ENCODE measurements around the gene IGF1.

DNA sequence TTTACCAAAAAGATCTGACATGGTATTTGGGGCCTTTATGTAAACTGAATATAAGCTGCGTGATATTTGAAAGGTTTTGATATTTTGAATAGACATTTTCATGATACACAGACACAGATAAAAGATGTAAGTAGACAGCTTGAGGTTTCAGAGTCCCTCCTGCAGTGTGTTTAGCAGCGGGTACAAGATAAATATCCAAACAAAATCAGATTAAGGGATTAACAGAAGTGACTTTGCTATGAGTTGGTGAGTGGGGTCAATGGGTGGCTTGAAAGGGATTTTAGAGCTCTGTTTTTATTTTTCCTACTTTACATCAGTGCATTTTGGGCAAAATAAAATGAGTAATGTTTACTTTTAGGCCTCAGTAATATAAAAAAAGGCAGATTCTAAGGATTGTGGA is 84.1 kb downstream of the IGF1 start:
- TF ChIP-seq, protein P1, sequence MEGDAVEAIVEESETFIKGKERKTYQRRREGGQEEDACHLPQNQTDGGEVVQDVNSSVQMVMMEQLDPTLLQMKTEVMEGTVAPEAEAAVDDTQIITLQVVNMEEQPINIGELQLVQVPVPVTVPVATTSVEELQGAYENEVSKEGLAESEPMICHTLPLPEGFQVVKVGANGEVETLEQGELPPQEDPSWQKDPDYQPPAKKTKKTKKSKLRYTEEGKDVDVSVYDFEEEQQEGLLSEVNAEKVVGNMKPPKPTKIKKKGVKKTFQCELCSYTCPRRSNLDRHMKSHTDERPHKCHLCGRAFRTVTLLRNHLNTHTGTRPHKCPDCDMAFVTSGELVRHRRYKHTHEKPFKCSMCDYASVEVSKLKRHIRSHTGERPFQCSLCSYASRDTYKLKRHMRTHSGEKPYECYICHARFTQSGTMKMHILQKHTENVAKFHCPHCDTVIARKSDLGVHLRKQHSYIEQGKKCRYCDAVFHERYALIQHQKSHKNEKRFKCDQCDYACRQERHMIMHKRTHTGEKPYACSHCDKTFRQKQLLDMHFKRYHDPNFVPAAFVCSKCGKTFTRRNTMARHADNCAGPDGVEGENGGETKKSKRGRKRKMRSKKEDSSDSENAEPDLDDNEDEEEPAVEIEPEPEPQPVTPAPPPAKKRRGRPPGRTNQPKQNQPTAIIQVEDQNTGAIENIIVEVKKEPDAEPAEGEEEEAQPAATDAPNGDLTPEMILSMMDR (IDR thresholded peaks at IDR 0.05; ENCODE audit: low read depth, low read length, poor library complexity, severe bottlenecking) = no peak
- TF ChIP-seq EZH2phosphoT487 (IDR thresholded peaks at IDR 0.05; ENCODE audit: borderline replicate concordance, low read length) = no peak

All from DOHH2 (cell line).